ENCODE data around the gene PGGHG. TPM values are rescaled to one million over a fixed set of nuclear protein-coding genes. Genes with fewer than 3 reads are reported as not detected.
"Not testable (repeated sequence)": the region's sequence is repeated elsewhere in the genome, so short reads cannot be mapped to it uniquely, and the experiment has no call there.

PGGHG gene
- total RNA-seq, 4 donors from 2014 or later = 4.0 to 7.7 (median 6.9) TPM

DNA sequence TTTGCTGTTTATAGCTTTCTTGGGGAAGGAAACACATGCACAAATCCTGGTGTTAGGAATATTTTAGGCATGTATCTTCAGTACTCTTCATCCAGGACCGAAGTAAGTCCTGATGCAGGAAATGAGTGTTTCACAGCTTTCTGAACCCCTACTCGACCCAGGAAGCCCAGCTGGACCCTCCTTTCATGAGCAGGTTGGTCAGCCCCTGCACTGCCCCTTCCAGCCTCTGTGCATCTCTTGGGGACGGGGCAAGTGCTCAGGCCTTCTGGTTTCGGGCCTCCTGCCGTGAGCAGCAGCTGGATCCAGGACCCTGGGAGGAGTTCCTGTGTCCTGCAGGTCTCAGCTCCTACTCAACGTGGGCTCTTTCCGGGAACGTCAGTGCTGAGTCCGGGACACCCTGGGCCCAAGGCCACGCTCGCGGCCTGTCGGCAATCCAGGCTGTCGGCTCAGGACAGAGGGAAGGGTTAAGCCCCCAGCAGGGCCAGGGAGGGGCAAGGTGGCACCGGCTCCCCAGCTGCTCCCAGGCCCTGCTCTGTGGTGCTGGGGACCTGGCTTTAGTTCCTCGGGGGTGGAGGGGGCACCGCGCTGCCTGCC, 21.1 kb downstream of the PGGHG start:
- not testable (repeated sequence) for H3K4me3 ChIP-seq (ENCODE audit: low read depth, poor library complexity, severe bottlenecking); DNase-seq (ENCODE audit: low spot score in 2 of 2)
- 9 to 18% methylated on average over 3 to 7 of the region's 18 CpGs for WGBS, 2 donors
- intact Hi-C loops (cut with DNase I; ENCODE audit: low total_unique reads) = loop anchor here (10.0 kb wide), 1 partner anchor 45 kb away; no protein-coding TSS in a partner anchor

DNA sequence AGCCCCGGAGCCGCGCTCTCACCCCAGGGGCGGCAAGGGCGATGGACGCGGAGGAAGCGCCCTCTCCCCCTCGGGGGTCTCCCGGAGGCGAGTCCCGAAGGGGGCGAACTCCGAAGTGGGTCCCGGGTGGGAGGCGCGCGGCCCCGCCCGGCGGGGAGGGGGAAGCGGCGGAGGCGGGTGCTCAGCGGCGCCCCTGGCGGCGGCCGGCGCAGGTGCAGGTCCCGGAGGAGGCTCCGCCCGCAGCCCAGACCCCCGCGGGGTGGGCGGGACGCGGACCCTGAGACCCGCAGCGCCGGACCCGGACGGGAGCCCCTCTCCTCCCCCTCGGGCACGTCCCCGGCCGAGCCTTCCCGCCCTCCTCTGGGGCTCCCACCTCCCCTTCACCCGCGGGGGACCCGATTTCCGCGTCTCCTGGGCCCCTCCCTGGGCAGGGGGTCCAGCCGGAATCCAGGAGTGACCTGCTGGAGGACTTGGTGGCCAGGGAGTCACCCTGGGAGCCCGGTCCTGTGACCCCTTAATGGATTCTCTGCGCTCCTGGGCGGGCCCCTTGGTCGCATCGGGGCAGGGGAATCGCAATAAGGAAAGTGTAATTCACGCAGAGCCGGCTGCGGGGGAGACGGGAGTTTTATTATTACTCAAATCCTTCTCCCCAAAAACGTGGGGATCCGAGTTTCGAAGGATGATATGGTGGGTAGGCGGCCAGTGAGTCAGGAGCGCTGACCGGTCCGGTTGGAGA, 22.3 kb downstream of the PGGHG start:
- DNase-seq (ENCODE audit: low spot score in 2 of 2); intact Hi-C loops (cut with DNase I; ENCODE audit: low total_unique reads); H3K4me3 ChIP-seq (ENCODE audit: low read depth, poor library complexity, severe bottlenecking): not testable (repeated sequence)
- 19 to 36% methylated on average over 10 to 16 of the region's 71 CpGs for WGBS, 2 donors

GRCh38 chr11:312092-312816, 23.3 kb downstream of the PGGHG start:
- TF ChIP-seq POLR2A (IDR thresholded peaks at IDR 0.05) = no peak
- TF ChIP-seq, protein P1, sequence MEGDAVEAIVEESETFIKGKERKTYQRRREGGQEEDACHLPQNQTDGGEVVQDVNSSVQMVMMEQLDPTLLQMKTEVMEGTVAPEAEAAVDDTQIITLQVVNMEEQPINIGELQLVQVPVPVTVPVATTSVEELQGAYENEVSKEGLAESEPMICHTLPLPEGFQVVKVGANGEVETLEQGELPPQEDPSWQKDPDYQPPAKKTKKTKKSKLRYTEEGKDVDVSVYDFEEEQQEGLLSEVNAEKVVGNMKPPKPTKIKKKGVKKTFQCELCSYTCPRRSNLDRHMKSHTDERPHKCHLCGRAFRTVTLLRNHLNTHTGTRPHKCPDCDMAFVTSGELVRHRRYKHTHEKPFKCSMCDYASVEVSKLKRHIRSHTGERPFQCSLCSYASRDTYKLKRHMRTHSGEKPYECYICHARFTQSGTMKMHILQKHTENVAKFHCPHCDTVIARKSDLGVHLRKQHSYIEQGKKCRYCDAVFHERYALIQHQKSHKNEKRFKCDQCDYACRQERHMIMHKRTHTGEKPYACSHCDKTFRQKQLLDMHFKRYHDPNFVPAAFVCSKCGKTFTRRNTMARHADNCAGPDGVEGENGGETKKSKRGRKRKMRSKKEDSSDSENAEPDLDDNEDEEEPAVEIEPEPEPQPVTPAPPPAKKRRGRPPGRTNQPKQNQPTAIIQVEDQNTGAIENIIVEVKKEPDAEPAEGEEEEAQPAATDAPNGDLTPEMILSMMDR (IDR thresholded peaks at IDR 0.05) = no peak
- no peak for DNase-seq (ENCODE audit: low spot score in 2 of 2)
- intact Hi-C loops (cut with DNase I; ENCODE audit: low total_unique reads) = no loop called here
- H3K4me3 ChIP-seq (ENCODE audit: low read depth, poor library complexity, severe bottlenecking) = no peak overlapping the region
- 50 to 60% methylated on average over 14 of the region's 14 CpGs for WGBS, 2 donors

GRCh38 chr11:313304-313786, 24.4 kb downstream of the PGGHG start:
- TF ChIP-seq, protein P1 (IDR thresholded peaks at IDR 0.05) = no peak
- TF ChIP-seq POLR2A (IDR thresholded peaks at IDR 0.05) = no peak
- 43 to 50% methylated on average over 8 of the region's 8 CpGs for WGBS, 2 donors
- DNase-seq (ENCODE audit: low spot score in 2 of 2) = no peak
- intact Hi-C loops (cut with DNase I; ENCODE audit: low total_unique reads) = no loop called here
- H3K4me3 ChIP-seq (ENCODE audit: low read depth, poor library complexity, severe bottlenecking) = no peak overlapping the region

DNA sequence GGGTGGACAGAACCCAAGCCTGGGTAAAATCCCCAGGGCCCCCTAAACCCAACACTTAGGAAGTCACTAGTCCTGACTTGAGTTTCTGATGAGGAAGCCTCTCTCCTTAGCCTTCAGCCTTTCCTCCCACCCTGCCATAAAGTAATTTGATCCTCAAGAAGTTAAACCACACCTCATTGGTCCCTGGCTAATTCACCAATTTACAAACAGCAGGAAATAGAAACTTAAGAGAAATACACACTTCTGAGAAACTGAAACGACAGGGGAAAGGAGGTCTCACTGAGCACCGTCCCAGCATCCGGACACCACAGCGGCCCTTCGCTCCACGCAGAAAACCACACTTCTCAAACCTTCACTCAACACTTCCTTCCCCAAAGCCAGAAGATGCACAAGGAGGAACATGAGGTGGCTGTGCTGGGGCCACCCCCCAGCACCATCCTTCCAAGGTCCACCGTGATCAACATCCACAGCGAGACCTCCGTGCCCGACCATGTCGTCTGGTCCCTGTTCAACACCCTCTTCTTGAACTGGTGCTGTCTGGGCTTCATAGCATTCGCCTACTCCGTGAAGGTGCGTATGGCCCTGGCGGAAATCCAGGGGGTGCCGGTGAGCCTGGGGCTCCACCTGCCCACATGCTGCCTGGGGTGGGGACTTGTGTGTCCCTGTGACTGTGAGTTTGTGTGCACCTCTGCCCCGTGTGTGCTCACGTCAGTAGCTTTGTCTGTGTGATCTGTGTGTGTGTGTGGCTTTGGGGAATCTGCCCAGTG, 25.0 kb downstream of the PGGHG start, which contains the start of gene IFITM1:
IFITM1 (plus strand) TSS at position 254 of the 767 bp plus-strand sequence; CDS start at position 385, 131 bp downstream.
- TF ChIP-seq, protein P1 (IDR thresholded peaks at IDR 0.05) = no peak
- TF ChIP-seq POLR2A (IDR thresholded peaks at IDR 0.05) = no peak
- no peak for DNase-seq (ENCODE audit: low spot score in 2 of 2)
- peak within 1 kb of the TSS; percentile 31 for H3K4me3 ChIP-seq (ENCODE audit: low read depth, poor library complexity, severe bottlenecking)
- 6 to 12% methylated on average over 16 to 17 of the region's 18 CpGs for WGBS, 2 donors
- intact Hi-C loops (cut with DNase I; ENCODE audit: low total_unique reads) = no loop called here

DNA sequence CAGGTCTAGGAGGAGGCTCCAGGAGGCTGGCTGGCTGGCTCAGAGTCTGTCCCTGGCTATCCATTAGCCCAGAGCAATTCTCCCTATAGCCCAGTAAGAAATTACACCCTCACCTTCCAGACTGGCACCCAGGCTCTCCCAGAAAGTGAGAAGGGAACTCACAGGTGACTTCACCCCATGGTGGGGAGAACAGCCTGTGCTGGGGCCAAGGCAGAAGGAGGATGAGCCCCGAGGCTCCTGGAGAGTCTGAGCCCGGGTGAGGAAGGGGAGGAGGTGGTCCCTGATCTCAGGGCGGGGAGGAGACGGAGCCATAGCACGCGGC, 25.6 kb downstream of the PGGHG start:
- H3K4me3 ChIP-seq (ENCODE audit: low read depth, poor library complexity, severe bottlenecking) = peak overlapping the region; percentile 31
- intact Hi-C loops (cut with DNase I; ENCODE audit: low total_unique reads); DNase-seq (ENCODE audit: low spot score in 2 of 2): not testable (repeated sequence)
- whole genome bisulfite sequencing, 2 donors = 23 to 28% methylated on average over 6 of the region's 6 CpGs
